ENCODE results near the gene DACH1.

Gene DACH1

DNA sequence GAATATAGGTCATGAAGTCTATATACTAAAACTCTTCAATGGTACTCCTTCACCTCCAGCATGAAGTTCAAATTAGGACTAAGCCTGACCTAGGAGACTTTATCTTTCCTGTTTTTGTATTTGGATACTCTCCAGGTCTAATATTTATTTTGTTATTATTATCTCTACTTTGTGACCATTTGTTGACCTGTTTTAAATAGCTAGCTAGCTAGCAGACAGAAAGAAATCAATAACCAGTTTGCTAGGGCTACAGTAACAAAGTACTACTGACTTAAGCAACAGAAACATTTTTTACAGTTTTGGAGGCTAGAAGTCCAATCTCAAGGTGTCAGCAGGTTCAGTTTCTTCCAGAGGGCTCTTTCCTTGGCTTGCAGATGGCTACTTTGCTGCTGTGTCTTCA lies 15.1 kb upstream of the DACH1 start:
- H3K4me3 ChIP-seq (ENCODE audit: low read depth, low read length), result no peak overlapping the region
- no peak for DNase-seq (ENCODE audit: low read depth, low spot score)
- TF ChIP-seq CTCF (IDR thresholded peaks at IDR 0.05; ENCODE audit: low read depth, low read length), result no peak
- in situ Hi-C loops (cut with HindIII; ENCODE audit: low sequenced_read_pairs), result no loop called here

DNA sequence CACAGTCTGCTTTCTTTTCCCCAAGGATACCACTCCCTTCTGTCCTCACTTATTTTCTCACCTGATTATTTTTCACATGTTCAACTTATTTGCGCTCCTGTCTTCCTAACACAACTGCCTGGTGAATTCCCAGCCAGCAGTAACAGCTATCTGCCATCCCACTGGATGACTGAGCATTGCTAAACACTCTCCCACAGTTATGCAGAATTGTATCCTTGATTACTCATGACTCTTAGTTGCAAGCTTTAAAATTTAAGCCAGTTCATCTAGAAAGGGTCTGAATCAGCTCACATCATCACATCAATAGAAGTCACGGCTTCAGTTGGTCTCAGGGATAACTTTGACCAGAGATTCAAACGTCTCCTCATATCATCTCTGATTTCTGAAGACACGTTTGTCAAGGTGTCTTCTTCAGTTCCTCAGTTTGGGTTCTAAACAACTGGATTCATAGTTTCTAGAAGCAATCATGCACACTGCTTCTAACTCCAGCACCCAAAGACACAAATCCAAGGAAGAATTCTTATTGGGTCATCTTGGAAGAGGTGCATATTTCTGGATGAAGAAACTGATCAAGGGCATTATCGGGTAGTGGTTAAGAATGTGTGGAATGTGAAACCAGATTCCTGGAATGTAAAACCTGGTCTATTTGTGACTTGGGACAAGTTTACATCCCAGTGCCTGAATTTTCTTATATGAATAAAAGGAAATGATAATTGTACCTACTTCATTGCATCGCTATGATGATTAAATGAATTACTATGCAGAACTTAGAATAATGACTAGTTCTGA lies 13.9 kb upstream of the DACH1 start:
- in situ Hi-C loops (cut with HindIII; ENCODE audit: low sequenced_read_pairs), result no loop called here
- H3K4me3 ChIP-seq (ENCODE audit: low read depth, low read length), result no peak overlapping the region
- no peak for TF ChIP-seq CTCF (IDR thresholded peaks at IDR 0.05; ENCODE audit: low read depth, low read length)
- DNase-seq (ENCODE audit: low read depth, low spot score), result peak; percentile 39

DNA sequence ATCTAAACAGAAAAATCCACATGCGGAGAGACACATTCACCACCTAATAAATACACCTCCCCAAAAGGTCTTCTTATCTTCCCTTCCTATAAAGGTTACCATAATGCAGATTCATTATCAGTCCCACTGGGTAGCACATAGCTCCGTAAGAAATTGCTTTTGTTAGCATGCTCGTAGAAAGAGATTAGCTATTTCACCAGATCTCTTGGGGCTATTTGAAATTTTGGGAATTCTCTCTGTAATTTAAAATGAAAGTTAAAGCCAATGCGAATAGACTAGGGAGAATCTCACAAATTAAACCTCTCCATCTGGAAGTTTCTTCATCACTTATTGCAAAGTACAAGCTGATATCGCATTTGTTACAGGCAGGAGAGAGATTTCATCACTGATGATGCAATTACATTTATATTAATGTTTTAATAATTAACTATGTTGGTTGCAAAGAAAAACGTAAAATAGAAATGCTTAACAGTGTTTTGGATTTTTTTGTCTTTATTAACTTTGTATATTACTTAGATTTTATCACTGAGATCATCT lies 12.9 kb upstream of the DACH1 start:
- in situ Hi-C loops (cut with HindIII; ENCODE audit: low sequenced_read_pairs), result no loop called here
- no peak overlapping the region for H3K4me3 ChIP-seq (ENCODE audit: low read depth, low read length)
- no peak for DNase-seq (ENCODE audit: low read depth, low spot score)
- no peak for TF ChIP-seq CTCF (IDR thresholded peaks at IDR 0.05; ENCODE audit: low read depth, low read length)

GRCh38 chr13:71879129-71879535 lies 12.1 kb upstream of the DACH1 start:
- peak; percentile 52 for DNase-seq (ENCODE audit: low read depth, low spot score)
- TF ChIP-seq CTCF (IDR thresholded peaks at IDR 0.05; ENCODE audit: low read depth, low read length), result peak; percentile 68
- no peak overlapping the region for H3K4me3 ChIP-seq (ENCODE audit: low read depth, low read length)
- in situ Hi-C loops (cut with HindIII; ENCODE audit: low sequenced_read_pairs), result no loop called here

- no peak overlapping the region for H3K4me3 ChIP-seq (ENCODE audit: low read depth, low read length)
- no peak for TF ChIP-seq CTCF (IDR thresholded peaks at IDR 0.05; ENCODE audit: low read depth, low read length)
- no peak for DNase-seq (ENCODE audit: low read depth, low spot score)
- in situ Hi-C loops (cut with HindIII; ENCODE audit: low sequenced_read_pairs), result no loop called here
These were observed 10.3 kb upstream of the DACH1 start for GRCh38 chr13:71877256-71877653.

- H3K4me3 ChIP-seq (ENCODE audit: low read depth, low read length), result no peak overlapping the region
- no peak for TF ChIP-seq CTCF (IDR thresholded peaks at IDR 0.05; ENCODE audit: low read depth, low read length)
- in situ Hi-C loops (cut with HindIII; ENCODE audit: low sequenced_read_pairs), result no loop called here
- DNase-seq (ENCODE audit: low read depth, low spot score), result no peak
These were observed 9.7 kb upstream of the DACH1 start for GRCh38 chr13:71876648-71877255.

Data from astrocyte of the spinal cord (primary cell).